SK-N-SH (cell line): ENCODE results near the gene HEPACAM. TPM values are rescaled to one million over a fixed set of nuclear protein-coding genes. Genes with fewer than 3 reads are reported as not detected.
A peak's percentile ranks its signal among the peaks of the same experiment; 100 is the strongest.

Experiments used
- CTCF ChIA-PET: fragments of 300-600, 350-600 bp; formaldehyde crosslinking; extraction: SDS; loops from one replicate; lab custom pipeline; 2021; lab: Yijun Ruan, JAX
- POLR2A ChIA-PET: fragments of 350-600 bp; sonication (Branson Sonifier 250); formaldehyde crosslinking; extraction: SDS; loops from one replicate; lab custom pipeline; 2020; ENCODE audit warnings: antibody characterized with exemption, inconsistent platforms; lab: Yijun Ruan, JAX
- DNase-seq: peaks from one replicate; pipeline ENCODE4 v3.0.0; 2012
- H2AFZ ChIP-seq: fragments of 200-600 bp; sonication (generic); 2 replicates; pipeline ENCODE4 v1.8.1; 2016; ENCODE audit warnings: antibody characterized with exemption, mild to moderate bottlenecking, low read depth
- H3F3A ChIP-seq: fragments of 200-600 bp; sonication (generic); replicated peaks from 2 replicates; pipeline ENCODE3; 2016; ENCODE audit warnings: antibody characterized with exemption, mild to moderate bottlenecking; ENCODE audit not compliant: insufficient read depth
- H3K27ac ChIP-seq, 2 experiments: fragments of 200-500 bp in 1 of 2; fragments of 200-600 bp in 1 of 2; sonication (Bioruptor generic) in 1 of 2; sonication (generic), shearing (Covaris generic) in 1 of 2; 2 replicates each; pipeline versions ENCODE4 v1.5.1 to v1.6.1; 2014 to 2016; ENCODE audit warnings: low read depth in 2 of 2, inconsistent platforms in 1 of 2, low read length in 1 of 2, mild to moderate bottlenecking in 1 of 2, mixed read lengths in 1 of 2
- H3K27me3 ChIP-seq: fragments of 200-600 bp; sonication (generic), shearing (Covaris generic); 2 replicates; pipeline ENCODE4 v1.6.1; 2016; ENCODE audit warnings: mixed run types; ENCODE audit not compliant: insufficient read depth
- H3K36me3 ChIP-seq, 2 experiments: fragments of 200-500 bp in 1 of 2; fragments of 200-600 bp in 1 of 2; sonication (Bioruptor generic) in 1 of 2; sonication (generic) in 1 of 2; replicated peaks in 1 of 2; 2 replicates each; pipeline versions ENCODE3 to v1.5.1; 2014 to 2016; ENCODE audit warnings: low read length in 1 of 2, mild to moderate bottlenecking in 1 of 2; ENCODE audit not compliant: insufficient read depth in 2 of 2, control insufficient read depth in 1 of 2
- H3K4me1 ChIP-seq, 2 experiments: fragments of 200-500 bp in 1 of 2; fragments of 200-600 bp in 1 of 2; sonication (Bioruptor generic) in 1 of 2; sonication (generic), shearing (Covaris generic) in 1 of 2; 2 replicates each; pipeline versions ENCODE4 v1.5.1 to v1.6.1; 2014 to 2016; ENCODE audit warnings: low read depth in 1 of 2, low read length in 1 of 2, mixed run types in 1 of 2; ENCODE audit not compliant: insufficient read depth in 2 of 2, control insufficient read depth in 1 of 2
- H3K4me2 ChIP-seq: fragments of 200-600 bp; sonication (generic), shearing (Covaris generic); 2 replicates; pipeline ENCODE4 v1.6.1; 2017; ENCODE audit warnings: mixed run types
- H3K4me3 ChIP-seq, 2 experiments: fragments of 200-500 bp in 1 of 2; fragments of 200-600 bp in 1 of 2; sonication (Bioruptor generic) in 1 of 2; sonication (generic), shearing (Covaris generic) in 1 of 2; 2 replicates each; pipeline versions ENCODE4 v1.5.1 to v1.8.1; 2014 to 2016; ENCODE audit warnings: low read depth in 2 of 2, inconsistent platforms in 1 of 2, low read length in 1 of 2, mild to moderate bottlenecking in 1 of 2, mixed read lengths in 1 of 2, moderate library complexity in 1 of 2
- H3K79me2 ChIP-seq: fragments of 200-600 bp; sonication (generic); 2 replicates; pipeline ENCODE4 v1.8.1; 2017; ENCODE audit warnings: mild to moderate bottlenecking; ENCODE audit not compliant: insufficient read depth
- H3K9ac ChIP-seq: fragments of 200-600 bp; sonication (generic); 2 replicates; pipeline ENCODE4 v1.6.1; 2017; ENCODE audit warnings: mixed run types
- H3K9me2 ChIP-seq: fragments of 200-600 bp; sonication (generic); 2 replicates; pipeline ENCODE4 v1.6.1; 2017; ENCODE audit warnings: mixed run types
- H3K9me3 ChIP-seq: fragments of 200-600 bp; sonication (generic); 2 replicates; pipeline ENCODE4 v1.6.1; 2017; ENCODE audit warnings: mixed run types, mild to moderate bottlenecking, moderate library complexity
- H4K20me1 ChIP-seq: fragments of 200-600 bp; sonication (generic); 2 replicates; pipeline ENCODE4 v1.6.1; 2017; ENCODE audit warnings: mild to moderate bottlenecking, mixed run types; ENCODE audit not compliant: insufficient read depth
- CHD2 ChIP-seq: fragments of 150-350 bp; IDR thresholded peaks from 2 replicates; pipeline ENCODE4 v1.6.1; 2018; ENCODE audit warnings: low read length; ENCODE audit not compliant: partially characterized antibody
- EP300 ChIP-seq, 2 experiments: IDR thresholded peaks; 2 replicates each; pipeline versions ENCODE4 v1.4.0 to v1.6.1; 2012; ENCODE audit warnings: borderline replicate concordance in 1 of 2, low read depth in 1 of 2, low read length in 1 of 2
- FOXJ3 ChIP-seq: sonication (generic); formaldehyde crosslinking; IDR thresholded peaks from 2 replicates; pipeline ENCODE4 v1.5.1; 2020; ENCODE audit warnings: mild to moderate bottlenecking, missing genetic modification reagents
- FOXM1 ChIP-seq: IDR thresholded peaks from 2 replicates; pipeline ENCODE4 v1.4.0; 2012; ENCODE audit warnings: low read depth, mild to moderate bottlenecking
- JUND ChIP-seq: IDR thresholded peaks from 2 replicates; pipeline ENCODE4 v1.4.0; 2012
- MAX ChIP-seq: IDR thresholded peaks from 2 replicates; pipeline ENCODE4 v1.4.0; 2012; ENCODE audit warnings: low read depth
- NFIC ChIP-seq: IDR thresholded peaks from 2 replicates; pipeline ENCODE4 v1.4.0; 2012; ENCODE audit warnings: borderline replicate concordance
- POLR2AphosphoS5 ChIP-seq: IDR thresholded peaks from 2 replicates; pipeline ENCODE4 v1.6.1; 2012; ENCODE audit warnings: low read depth, low read length
- RAD21 ChIP-seq: IDR thresholded peaks from 2 replicates; pipeline ENCODE4 v1.6.1; 2012; ENCODE audit warnings: mild to moderate bottlenecking, low read length
- RFX5 ChIP-seq: IDR thresholded peaks from 2 replicates; pipeline ENCODE4 v1.6.1; 2012; ENCODE audit warnings: mild to moderate bottlenecking, improper control_type of control experiment, low read length
- SMC3 ChIP-seq: IDR thresholded peaks from 2 replicates; pipeline ENCODE4 v1.6.1; 2012; ENCODE audit warnings: low read depth, low read length, improper control_type of control experiment
- TAF1 ChIP-seq: IDR thresholded peaks from 2 replicates; pipeline ENCODE4 v1.6.1; 2012; ENCODE audit warnings: low read depth, mild to moderate bottlenecking, low read length, moderate library complexity, borderline replicate concordance
- WGBS: methylation state at CpG from one replicate; pipeline ENCODE4 v1.1.6; 2017; ENCODE audit warnings: low lambda C conversion rate; 5-methylcytosine and 5-hydroxymethylcytosine counted together
- polyA plus RNA-seq, 3 experiments: library from polyadenylated mRNA; depleted of rRNA; stranded (reverse); fragments of >200 nt; gene quantifications; 2 replicates each; pipeline ENCODE4 v1.2.3, GENCODE V29; 2012
- TF ChIP-seq, protein P1 (sequence below): IDR thresholded peaks from 2 replicates; pipeline ENCODE4 v1.4.0; 2012; ENCODE audit warnings: low read depth, borderline replicate concordance
- TF ChIP-seq, protein P2 (sequence below): fragments of 150-350 bp; IDR thresholded peaks from 2 replicates; pipeline ENCODE4 v1.6.1; 2017; ENCODE audit warnings: antibody characterized with exemption, low read length, low read depth, borderline replicate concordance
- TF ChIP-seq, protein P3 (sequence below): IDR thresholded peaks from 2 replicates; pipeline ENCODE4 v1.6.1; 2012; ENCODE audit warnings: mild to moderate bottlenecking, low read depth, low read length, moderate library complexity

The HEPACAM gene
- polyA plus RNA-seq, 1 of the 3 experiments (the other 2 are of a cell fraction), result not detected

GRCh38 chr11:124877910-124878758 is 57.7 kb downstream of the HEPACAM start:
- Histone ChIP-seq H3K79me2 (no peaks in the 10 kb centered on the region; the same call in 1 of the 2 replicates), H3K9ac (no peak overlapping the region), H3K4me2 (peak overlapping the region; percentile 96), H3K36me3 (no peaks in the 10 kb centered on the region), H3K9me3 (no peaks in the 10 kb centered on the region), H3K27me3 (no peaks in the 10 kb centered on the region), H3K4me3 (peak overlapping the region; percentile 73 to 80; a peak in 1 of 4 replicates), H3F3A (no peaks in the 10 kb centered on the region), H3K27ac (no peak overlapping the region), H2AFZ (no peak overlapping the region), H4K20me1 (no peaks in the 10 kb centered on the region), H3K9me2 (no peaks in the 10 kb centered on the region), H3K4me1 (peaks cover 0 to 17% of the 10 kb centered on the region in 2 experiments; a peak in 1 of 4 replicates)
- ChIA-PET POLR2A (no interaction called here), CTCF (interaction anchor here (5.0 kb wide), 1 partner anchor 12 kb away, joined by 55 read pairs; the partner anchor contains the start of gene ROBO3)
- DNase-seq, result no peak
- TF ChIP-seq, protein P1, sequence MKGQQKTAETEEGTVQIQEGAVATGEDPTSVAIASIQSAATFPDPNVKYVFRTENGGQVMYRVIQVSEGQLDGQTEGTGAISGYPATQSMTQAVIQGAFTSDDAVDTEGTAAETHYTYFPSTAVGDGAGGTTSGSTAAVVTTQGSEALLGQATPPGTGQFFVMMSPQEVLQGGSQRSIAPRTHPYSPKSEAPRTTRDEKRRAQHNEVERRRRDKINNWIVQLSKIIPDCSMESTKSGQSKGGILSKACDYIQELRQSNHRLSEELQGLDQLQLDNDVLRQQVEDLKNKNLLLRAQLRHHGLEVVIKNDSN, result no peak
- TF ChIP-seq, protein P2, sequence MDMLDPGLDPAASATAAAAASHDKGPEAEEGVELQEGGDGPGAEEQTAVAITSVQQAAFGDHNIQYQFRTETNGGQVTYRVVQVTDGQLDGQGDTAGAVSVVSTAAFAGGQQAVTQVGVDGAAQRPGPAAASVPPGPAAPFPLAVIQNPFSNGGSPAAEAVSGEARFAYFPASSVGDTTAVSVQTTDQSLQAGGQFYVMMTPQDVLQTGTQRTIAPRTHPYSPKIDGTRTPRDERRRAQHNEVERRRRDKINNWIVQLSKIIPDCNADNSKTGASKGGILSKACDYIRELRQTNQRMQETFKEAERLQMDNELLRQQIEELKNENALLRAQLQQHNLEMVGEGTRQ, result no peak
- TF ChIP-seq MAX (no peak), FOXJ3 (CRISPR knock-in tag) (no peak), RAD21 (no peak), POLR2AphosphoS5 (no peak), JUND (no peak), TAF1 (no peak), FOXM1 (no peak), RFX5 (no peak), EP300 (IDR thresholded peaks at IDR 0.05; ENCODE audit: borderline replicate concordance in 1 of 2, low read depth in 1 of 2, low read length in 1 of 2) (no peak), CHD2 (no peak), SMC3 (no peak), NFIC (no peak)
- TF ChIP-seq, protein P3, sequence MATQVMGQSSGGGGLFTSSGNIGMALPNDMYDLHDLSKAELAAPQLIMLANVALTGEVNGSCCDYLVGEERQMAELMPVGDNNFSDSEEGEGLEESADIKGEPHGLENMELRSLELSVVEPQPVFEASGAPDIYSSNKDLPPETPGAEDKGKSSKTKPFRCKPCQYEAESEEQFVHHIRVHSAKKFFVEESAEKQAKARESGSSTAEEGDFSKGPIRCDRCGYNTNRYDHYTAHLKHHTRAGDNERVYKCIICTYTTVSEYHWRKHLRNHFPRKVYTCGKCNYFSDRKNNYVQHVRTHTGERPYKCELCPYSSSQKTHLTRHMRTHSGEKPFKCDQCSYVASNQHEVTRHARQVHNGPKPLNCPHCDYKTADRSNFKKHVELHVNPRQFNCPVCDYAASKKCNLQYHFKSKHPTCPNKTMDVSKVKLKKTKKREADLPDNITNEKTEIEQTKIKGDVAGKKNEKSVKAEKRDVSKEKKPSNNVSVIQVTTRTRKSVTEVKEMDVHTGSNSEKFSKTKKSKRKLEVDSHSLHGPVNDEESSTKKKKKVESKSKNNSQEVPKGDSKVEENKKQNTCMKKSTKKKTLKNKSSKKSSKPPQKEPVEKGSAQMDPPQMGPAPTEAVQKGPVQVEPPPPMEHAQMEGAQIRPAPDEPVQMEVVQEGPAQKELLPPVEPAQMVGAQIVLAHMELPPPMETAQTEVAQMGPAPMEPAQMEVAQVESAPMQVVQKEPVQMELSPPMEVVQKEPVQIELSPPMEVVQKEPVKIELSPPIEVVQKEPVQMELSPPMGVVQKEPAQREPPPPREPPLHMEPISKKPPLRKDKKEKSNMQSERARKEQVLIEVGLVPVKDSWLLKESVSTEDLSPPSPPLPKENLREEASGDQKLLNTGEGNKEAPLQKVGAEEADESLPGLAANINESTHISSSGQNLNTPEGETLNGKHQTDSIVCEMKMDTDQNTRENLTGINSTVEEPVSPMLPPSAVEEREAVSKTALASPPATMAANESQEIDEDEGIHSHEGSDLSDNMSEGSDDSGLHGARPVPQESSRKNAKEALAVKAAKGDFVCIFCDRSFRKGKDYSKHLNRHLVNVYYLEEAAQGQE, result no peak
- WGBS, result 79% methylated on average over 11 of the region's 17 CpGs
